Right renal cortex interstitium (tissue), 3 donors: ENCODE measurements around the gene CA11. TPM values are rescaled to one million over a fixed set of nuclear protein-coding genes. Genes with fewer than 3 reads are reported as not detected.

Experiments
- DNase-seq, 3 donors: peaks; one replicate each; pipeline ENCODE4 v3.0.0-alpha.2; 2013; ENCODE audit warnings: low read depth in 3 of 3, low spot score in 2 of 3
- polyA plus RNA-seq, 3 donors: library from polyadenylated mRNA; unstranded; fragments of 120-200 nt; gene quantifications; one replicate each; pipeline ENCODE4 v1.2.1, GENCODE V29; 2013; ENCODE audit not compliant: insufficient read length in 3 of 3

Gene CA11
- polyA plus RNA-seq, 3 donors = 21.9 to 23.6 (median 22.9) TPM

GRCh38 chr19:48616041-48616436 is 29.9 kb downstream of the CA11 start:
- no peak for DNase-seq

GRCh38 chr19:48615231-48616040 is 30.6 kb downstream of the CA11 start:
- no peak for DNase-seq

- no peak for DNase-seq
Observed at GRCh38 chr19:48614436-48615230, 31.4 kb downstream of the CA11 start, which contains the start of gene FAM83E. Gene FAM83E, minus strand, starts transcription at chr19:48615076. Its CDS starts 1,704 bp downstream, at chr19:48613372.

GRCh38 chr19:48613852-48614435 is 32.0 kb downstream of the CA11 start:
- no peak for DNase-seq

GRCh38 chr19:48613024-48613851 is 32.7 kb downstream of the CA11 start:
- DNase-seq = no peak

GRCh38 chr19:48611872-48612271 is 34.1 kb downstream of the CA11 start:
- no peak for DNase-seq

GRCh38 chr19:48609571-48610108 is 36.3 kb downstream of the CA11 start:
- DNase-seq = no peak

GRCh38 chr19:48608798-48609263 is 37.2 kb downstream of the CA11 start:
- no peak for DNase-seq

- DNase-seq = no peak
Observed at GRCh38 chr19:48607359-48607755, 38.6 kb downstream of the CA11 start.

- no peak for DNase-seq
Observed at GRCh38 chr19:48606463-48607358, 39.3 kb downstream of the CA11 start, which contains the start of gene SPACA4. Gene SPACA4, plus strand, starts transcription at chr19:48606742. Its CDS starts 237 bp downstream, at chr19:48606979.

- no peak for DNase-seq
Observed at GRCh38 chr19:48603850-48604249, 42.1 kb downstream of the CA11 start.

- no peak for DNase-seq
Observed at GRCh38 chr19:48603449-48603848, 42.5 kb downstream of the CA11 start.

GRCh38 chr19:48603001-48603400 is 43.0 kb downstream of the CA11 start:
- no peak for DNase-seq

GRCh38 chr19:48600679-48601417 is 45.1 kb downstream of the CA11 start:
- DNase-seq = no peak

- DNase-seq = no peak
Observed at GRCh38 chr19:48598996-48599700, 46.8 kb downstream of the CA11 start.

GRCh38 chr19:48596679-48597465 is 49.1 kb downstream of the CA11 start:
- no peak for DNase-seq

GRCh38 chr19:48596237-48596636 is 49.8 kb downstream of the CA11 start:
- DNase-seq = no peak
